ENCODE results near the gene ONECUT2. TPM values are rescaled to one million over a fixed set of nuclear protein-coding genes. Genes with fewer than 3 reads are reported as not detected.
"Not testable (repeated sequence)": the region's sequence is repeated elsewhere in the genome, so short reads cannot be mapped to it uniquely, and the experiment has no call there.

Gene ONECUT2
- under 1 TPM in 1 of 2 donors, not detected in 1; 0.52 TPM for total RNA-seq

- peaks cover 4% of the 10 kb centered on the region for H3K9me3 Mint-ChIP-seq
- ATAC-seq (replicated peaks): peak; percentile 82
- peak within 1 kb of the TSS; percentile 50 for H3K4me3 Mint-ChIP-seq
- H3K27ac Mint-ChIP-seq: no peak within 1 kb of the TSS
- peaks cover 28% of the 10 kb centered on the region for H3K36me3 Mint-ChIP-seq (ENCODE audit: low read depth)
- H3K4me1 Mint-ChIP-seq: peaks cover 7% of the 10 kb centered on the region
- peaks cover 67% of the 10 kb centered on the region for H3K27me3 Mint-ChIP-seq
Measured at GRCh38 chr18:57434536-57435494, at the start of gene ONECUT2. ONECUT2 (plus strand) TSS chr18:57435374; CDS start chr18:57435717, 343 bp downstream.

GRCh38 chr18:57389271-57389670 is 45.9 kb upstream of the ONECUT2 start:
- no peak overlapping the region for H3K27ac Mint-ChIP-seq
- no peaks in the 10 kb centered on the region for H3K4me1 Mint-ChIP-seq
- no peak overlapping the region for H3K4me3 Mint-ChIP-seq
- H3K9me3 Mint-ChIP-seq: peaks cover 5% of the 10 kb centered on the region
- H3K27me3 Mint-ChIP-seq: peaks cover 15% of the 10 kb centered on the region
- ATAC-seq (replicated peaks): no peak
- no peaks in the 10 kb centered on the region for H3K36me3 Mint-ChIP-seq (ENCODE audit: low read depth)

- no peak overlapping the region for H3K27ac Mint-ChIP-seq
- no peaks in the 10 kb centered on the region for H3K36me3 Mint-ChIP-seq (ENCODE audit: low read depth)
- H3K9me3 Mint-ChIP-seq: peaks cover 5% of the 10 kb centered on the region
- H3K4me1 Mint-ChIP-seq: no peaks in the 10 kb centered on the region
- no peak overlapping the region for H3K4me3 Mint-ChIP-seq
- peaks cover 14% of the 10 kb centered on the region for H3K27me3 Mint-ChIP-seq
- ATAC-seq (replicated peaks): no peak
Measured at GRCh38 chr18:57390044-57390443, 45.1 kb upstream of the ONECUT2 start.

GRCh38 chr18:57394749-57395148 is 40.4 kb upstream of the ONECUT2 start:
- not testable (repeated sequence) for ATAC-seq (replicated peaks); H3K27me3 Mint-ChIP-seq; H3K4me3 Mint-ChIP-seq; H3K4me1 Mint-ChIP-seq; H3K27ac Mint-ChIP-seq; H3K36me3 Mint-ChIP-seq (ENCODE audit: low read depth)
- H3K9me3 Mint-ChIP-seq: peaks cover 15% of the 10 kb centered on the region

- not testable (repeated sequence) for H3K36me3 Mint-ChIP-seq (ENCODE audit: low read depth); H3K4me3 Mint-ChIP-seq; ATAC-seq (replicated peaks); H3K27me3 Mint-ChIP-seq; H3K4me1 Mint-ChIP-seq; H3K27ac Mint-ChIP-seq
- H3K9me3 Mint-ChIP-seq: peaks cover 15% of the 10 kb centered on the region
Measured at GRCh38 chr18:57396831-57397230, 38.3 kb upstream of the ONECUT2 start.

- H3K27ac Mint-ChIP-seq: no peak overlapping the region
- H3K9me3 Mint-ChIP-seq: peaks cover 15% of the 10 kb centered on the region
- H3K4me1 Mint-ChIP-seq: no peaks in the 10 kb centered on the region
- ATAC-seq (replicated peaks): no peak
- H3K36me3 Mint-ChIP-seq (ENCODE audit: low read depth): no peaks in the 10 kb centered on the region
- no peak overlapping the region for H3K4me3 Mint-ChIP-seq
- peaks cover 3% of the 10 kb centered on the region for H3K27me3 Mint-ChIP-seq
Measured at GRCh38 chr18:57397440-57398132, 37.6 kb upstream of the ONECUT2 start.

GRCh38 chr18:57404345-57404744 is 30.8 kb upstream of the ONECUT2 start:
- no peak for ATAC-seq (replicated peaks)
- no peak overlapping the region for H3K4me3 Mint-ChIP-seq
- no peak overlapping the region for H3K27ac Mint-ChIP-seq
- H3K36me3 Mint-ChIP-seq (ENCODE audit: low read depth): no peaks in the 10 kb centered on the region
- peaks cover 13% of the 10 kb centered on the region for H3K27me3 Mint-ChIP-seq
- H3K4me1 Mint-ChIP-seq: no peaks in the 10 kb centered on the region
- no peaks in the 10 kb centered on the region for H3K9me3 Mint-ChIP-seq

- H3K4me3 Mint-ChIP-seq: no peak overlapping the region
- no peak overlapping the region for H3K27ac Mint-ChIP-seq
- H3K36me3 Mint-ChIP-seq (ENCODE audit: low read depth): no peaks in the 10 kb centered on the region
- ATAC-seq (replicated peaks): no peak
- peaks cover 8% of the 10 kb centered on the region for H3K27me3 Mint-ChIP-seq
- no peaks in the 10 kb centered on the region for H3K4me1 Mint-ChIP-seq
- no peaks in the 10 kb centered on the region for H3K9me3 Mint-ChIP-seq
Measured at GRCh38 chr18:57409650-57410049, 25.5 kb upstream of the ONECUT2 start.

- Mint-ChIP-seq H3K27me3 (peaks cover 12% of the 10 kb centered on the region), H3K9me3 (no peaks in the 10 kb centered on the region), H3K4me3 (no peak overlapping the region), H3K4me1 (no peaks in the 10 kb centered on the region), H3K36me3 (ENCODE audit: low read depth) (no peaks in the 10 kb centered on the region), H3K27ac (no peak overlapping the region)
- no peak for ATAC-seq (replicated peaks)
Measured at GRCh38 chr18:57410749-57411148, 24.4 kb upstream of the ONECUT2 start.

GRCh38 chr18:57416542-57416941 is 18.6 kb upstream of the ONECUT2 start:
- H3K27me3 Mint-ChIP-seq: peaks cover 16% of the 10 kb centered on the region
- no peaks in the 10 kb centered on the region for H3K36me3 Mint-ChIP-seq (ENCODE audit: low read depth)
- H3K4me1 Mint-ChIP-seq: no peaks in the 10 kb centered on the region
- no peak overlapping the region for H3K27ac Mint-ChIP-seq
- no peak overlapping the region for H3K4me3 Mint-ChIP-seq
- ATAC-seq (replicated peaks): no peak
- H3K9me3 Mint-ChIP-seq: peaks cover 5% of the 10 kb centered on the region

- no peaks in the 10 kb centered on the region for H3K36me3 Mint-ChIP-seq (ENCODE audit: low read depth)
- peaks cover 49% of the 10 kb centered on the region for H3K27me3 Mint-ChIP-seq
- H3K9me3 Mint-ChIP-seq: peaks cover 5% of the 10 kb centered on the region
- H3K27ac Mint-ChIP-seq: no peak overlapping the region
- H3K4me1 Mint-ChIP-seq: no peaks in the 10 kb centered on the region
- no peak for ATAC-seq (replicated peaks)
- H3K4me3 Mint-ChIP-seq: no peak overlapping the region
Measured at GRCh38 chr18:57422313-57422872, 12.8 kb upstream of the ONECUT2 start.

- peaks cover under 1% of the 10 kb centered on the region for H3K36me3 Mint-ChIP-seq (ENCODE audit: low read depth)
- H3K27me3 Mint-ChIP-seq: peaks cover 50% of the 10 kb centered on the region
- H3K27ac Mint-ChIP-seq: no peak overlapping the region
Measured at GRCh38 chr18:57423821-57424220, 11.4 kb upstream of the ONECUT2 start.

GRCh38 chr18:57425096-57425495 is 10.1 kb upstream of the ONECUT2 start:
- ATAC-seq (replicated peaks): no peak
- Mint-ChIP-seq H3K9me3 (peaks cover 5% of the 10 kb centered on the region), H3K36me3 (ENCODE audit: low read depth) (peaks cover 13% of the 10 kb centered on the region), H3K4me1 (peaks cover 3% of the 10 kb centered on the region), H3K27ac (no peak overlapping the region), H3K4me3 (no peak overlapping the region), H3K27me3 (peaks cover 58% of the 10 kb centered on the region)

More at GRCh38 chr18:57423821-57424220, 11.4 kb upstream of the ONECUT2 start:
- no peak for ATAC-seq (replicated peaks)
- Mint-ChIP-seq H3K4me1 (no peaks in the 10 kb centered on the region), H3K9me3 (peaks cover 5% of the 10 kb centered on the region), H3K4me3 (no peak overlapping the region)

GRCh38 chr18:57426187-57426586 is 9.0 kb upstream of the ONECUT2 start:
- Mint-ChIP-seq H3K9me3 (peaks cover under 1% of the 10 kb centered on the region), H3K27me3 (peaks cover 59% of the 10 kb centered on the region), H3K4me3 (no peak overlapping the region), H3K4me1 (peaks cover 3% of the 10 kb centered on the region), H3K27ac (no peak overlapping the region), H3K36me3 (ENCODE audit: low read depth) (peaks cover 13% of the 10 kb centered on the region)
- ATAC-seq (replicated peaks): peak; percentile 49

Data from activated T-helper 17 cell treated with anti-CD3 and anti-CD28 coated beads, Interleukin-2, amount 50 U/mL, for 72 hours (primary cell).